ENCODE data around the gene PHC2. TPM values are rescaled to one million over a fixed set of nuclear protein-coding genes. Genes with fewer than 3 reads are reported as not detected.

Gene PHC2
- total RNA-seq, 4 donors from 2014 or later = 52.7 to 68.9 (median 59.8) TPM

DNA sequence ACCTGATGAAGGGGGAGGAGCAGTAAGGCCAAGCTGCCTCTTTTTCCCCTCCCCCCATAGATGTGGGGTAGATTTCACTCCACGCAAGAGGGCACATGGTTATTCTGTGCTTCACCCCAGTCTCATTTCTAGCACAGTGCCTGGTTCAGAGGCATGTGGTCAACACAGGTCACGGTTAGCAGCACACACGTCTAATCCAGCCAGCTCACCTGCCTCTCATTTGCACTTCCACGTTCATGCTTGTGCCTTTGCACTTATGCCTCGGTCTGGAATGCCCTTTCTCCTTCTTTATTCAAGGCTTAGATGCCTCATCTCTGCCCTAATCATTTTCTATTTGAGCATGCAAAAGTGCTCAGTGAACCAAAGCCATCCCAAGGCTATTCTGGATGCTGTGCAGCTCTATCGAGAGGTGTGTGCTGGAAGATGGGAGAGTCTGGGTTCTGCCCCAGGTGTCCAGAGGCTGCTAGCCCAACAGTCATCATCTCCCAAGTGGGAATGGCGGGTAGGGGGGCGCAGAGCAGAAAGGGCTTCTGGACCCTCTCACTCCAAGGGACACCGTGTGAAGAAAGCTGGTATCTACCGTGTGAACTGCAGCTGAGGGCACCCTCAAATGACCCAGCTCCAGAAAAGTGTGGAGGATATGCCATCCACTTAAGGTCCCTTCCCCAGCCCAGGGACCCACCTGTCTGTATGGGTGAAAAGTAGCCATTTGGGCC lies 107.9 kb downstream of the PHC2 start:
- H3K27ac ChIP-seq = no peak overlapping the region
- no peak for DNase-seq
- peaks cover 0 to 54% (median 26%) of the 10 kb centered on the region in 4 donors for H3K36me3 ChIP-seq
- in situ Hi-C loops (cut with MboI; ENCODE audit: low pct_ligation_motif_present in 1 of 4, low pct_unique_long_range_greater_than_20kb in 1 of 4, low sequenced_read_pairs in 3 of 4) = no loop called here
- no peaks in the 10 kb centered on the region for H3K27me3 ChIP-seq
- 60 to 85% methylated on average over 2 to 10 of the region's 10 CpGs for WGBS, 2 donors (ENCODE audit: low coverage in 1 of 2)
- H3K4me1 ChIP-seq = peaks cover 3 to 10% (median 6%) of the 10 kb centered on the region in 4 donors
- no peak for TF ChIP-seq POLR2AphosphoS5 (IDR thresholded peaks at IDR 0.05)
- TF ChIP-seq EP300 (IDR thresholded peaks at IDR 0.05; ENCODE audit: low read depth) = no peak
- TF ChIP-seq POLR2A (IDR thresholded peaks at IDR 0.05) = no peak
- TF ChIP-seq, protein P1, sequence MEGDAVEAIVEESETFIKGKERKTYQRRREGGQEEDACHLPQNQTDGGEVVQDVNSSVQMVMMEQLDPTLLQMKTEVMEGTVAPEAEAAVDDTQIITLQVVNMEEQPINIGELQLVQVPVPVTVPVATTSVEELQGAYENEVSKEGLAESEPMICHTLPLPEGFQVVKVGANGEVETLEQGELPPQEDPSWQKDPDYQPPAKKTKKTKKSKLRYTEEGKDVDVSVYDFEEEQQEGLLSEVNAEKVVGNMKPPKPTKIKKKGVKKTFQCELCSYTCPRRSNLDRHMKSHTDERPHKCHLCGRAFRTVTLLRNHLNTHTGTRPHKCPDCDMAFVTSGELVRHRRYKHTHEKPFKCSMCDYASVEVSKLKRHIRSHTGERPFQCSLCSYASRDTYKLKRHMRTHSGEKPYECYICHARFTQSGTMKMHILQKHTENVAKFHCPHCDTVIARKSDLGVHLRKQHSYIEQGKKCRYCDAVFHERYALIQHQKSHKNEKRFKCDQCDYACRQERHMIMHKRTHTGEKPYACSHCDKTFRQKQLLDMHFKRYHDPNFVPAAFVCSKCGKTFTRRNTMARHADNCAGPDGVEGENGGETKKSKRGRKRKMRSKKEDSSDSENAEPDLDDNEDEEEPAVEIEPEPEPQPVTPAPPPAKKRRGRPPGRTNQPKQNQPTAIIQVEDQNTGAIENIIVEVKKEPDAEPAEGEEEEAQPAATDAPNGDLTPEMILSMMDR (IDR thresholded peaks at IDR 0.05) = no peak
- no peaks in the 10 kb centered on the region for H3K9me3 ChIP-seq
- no peak overlapping the region for H3K4me3 ChIP-seq
- intact Hi-C loops (cut with DNase I; ENCODE audit: low total_unique reads) = no loop called here

DNA sequence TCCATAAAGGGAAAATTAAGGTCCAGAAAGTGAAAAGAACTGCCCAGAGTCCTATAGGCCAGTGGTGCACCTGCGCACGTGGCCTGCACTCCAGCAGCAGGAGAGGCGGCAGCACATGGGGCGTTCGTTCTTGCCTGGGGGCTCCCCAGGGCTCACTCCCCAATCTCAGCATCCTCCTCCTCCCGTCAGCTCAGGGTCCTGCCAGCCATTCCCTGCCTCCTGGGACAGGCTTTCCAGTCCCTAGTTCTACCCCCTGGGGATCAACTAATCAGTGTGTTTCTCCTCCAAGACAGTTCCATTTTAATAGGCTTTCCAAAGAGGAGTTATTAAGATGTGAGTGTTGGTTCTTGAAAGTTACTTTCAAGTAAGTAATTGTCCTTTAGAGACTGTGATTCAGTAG lies 108.8 kb downstream of the PHC2 start:
- H3K36me3 ChIP-seq = peaks cover 0 to 44% (median 21%) of the 10 kb centered on the region in 4 donors

DNA sequence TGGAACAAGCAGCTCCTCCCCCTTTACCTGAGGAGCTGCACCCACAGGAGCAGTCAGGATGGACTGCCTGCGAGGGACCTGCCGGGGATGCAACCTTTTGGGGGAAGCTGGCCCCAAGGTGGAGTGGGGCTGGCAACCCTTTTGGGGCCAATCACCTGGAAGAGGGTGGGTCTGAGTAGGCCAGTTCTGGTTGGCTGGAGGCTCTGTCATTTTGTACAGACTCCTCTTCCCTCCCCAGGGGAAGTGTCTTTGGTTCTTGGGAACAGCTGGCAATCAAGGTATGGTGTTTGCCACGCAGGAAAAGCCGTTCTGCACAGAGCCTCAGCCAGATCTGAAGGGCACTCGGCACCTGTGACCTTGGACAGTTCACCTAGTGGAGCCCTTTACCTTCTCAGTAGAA lies 109.7 kb downstream of the PHC2 start:
- H3K36me3 ChIP-seq = peaks cover 0 to 36% (median 16%) of the 10 kb centered on the region in 4 donors
- no peak overlapping the region for H3K4me3 ChIP-seq
- WGBS, 2 donors (ENCODE audit: low coverage in 1 of 2) = 77% methylated on average over 5 of the region's 5 CpGs; no CpG with 5 or more reads in 1 of the 2 donors
- no peaks in the 10 kb centered on the region for H3K9me3 ChIP-seq
- TF ChIP-seq EP300 (IDR thresholded peaks at IDR 0.05; ENCODE audit: low read depth) (no peak), POLR2A (IDR thresholded peaks at IDR 0.05) (no peak), POLR2AphosphoS5 (IDR thresholded peaks at IDR 0.05) (no peak)
- TF ChIP-seq, protein P1 (IDR thresholded peaks at IDR 0.05) = no peak
- in situ Hi-C loops (cut with MboI; ENCODE audit: low pct_ligation_motif_present in 1 of 4, low pct_unique_long_range_greater_than_20kb in 1 of 4, low sequenced_read_pairs in 3 of 4) (no loop called here), intact Hi-C loops (cut with DNase I; ENCODE audit: low total_unique reads) (no loop called here)
- no peak for DNase-seq
- H3K27me3 ChIP-seq = no peaks in the 10 kb centered on the region
- no peak overlapping the region for H3K27ac ChIP-seq
- no peaks in the 10 kb centered on the region for H3K4me1 ChIP-seq

More for the DNA sequence above, 108.8 kb downstream of the PHC2 start:
- no peak for TF ChIP-seq POLR2A (IDR thresholded peaks at IDR 0.05)
- TF ChIP-seq, protein P1 (IDR thresholded peaks at IDR 0.05) = no peak
- TF ChIP-seq POLR2AphosphoS5 (IDR thresholded peaks at IDR 0.05) = no peak
- no peak for TF ChIP-seq EP300 (IDR thresholded peaks at IDR 0.05; ENCODE audit: low read depth)
- Histone ChIP-seq H3K9me3 (no peaks in the 10 kb centered on the region), H3K4me3 (no peak overlapping the region), H3K27me3 (no peaks in the 10 kb centered on the region), H3K27ac (no peak overlapping the region), H3K4me1 (peaks cover 0 to 1% (median 0%) of the 10 kb centered on the region in 4 donors)
- in situ Hi-C loops (cut with MboI; ENCODE audit: low pct_ligation_motif_present in 1 of 4, low pct_unique_long_range_greater_than_20kb in 1 of 4, low sequenced_read_pairs in 3 of 4) = no loop called here
- intact Hi-C loops (cut with DNase I; ENCODE audit: low total_unique reads) = no loop called here
- no peak for DNase-seq
- 83 to 89% methylated on average over 1 to 6 of the region's 6 CpGs for WGBS, 2 donors (ENCODE audit: low coverage in 1 of 2)

DNA sequence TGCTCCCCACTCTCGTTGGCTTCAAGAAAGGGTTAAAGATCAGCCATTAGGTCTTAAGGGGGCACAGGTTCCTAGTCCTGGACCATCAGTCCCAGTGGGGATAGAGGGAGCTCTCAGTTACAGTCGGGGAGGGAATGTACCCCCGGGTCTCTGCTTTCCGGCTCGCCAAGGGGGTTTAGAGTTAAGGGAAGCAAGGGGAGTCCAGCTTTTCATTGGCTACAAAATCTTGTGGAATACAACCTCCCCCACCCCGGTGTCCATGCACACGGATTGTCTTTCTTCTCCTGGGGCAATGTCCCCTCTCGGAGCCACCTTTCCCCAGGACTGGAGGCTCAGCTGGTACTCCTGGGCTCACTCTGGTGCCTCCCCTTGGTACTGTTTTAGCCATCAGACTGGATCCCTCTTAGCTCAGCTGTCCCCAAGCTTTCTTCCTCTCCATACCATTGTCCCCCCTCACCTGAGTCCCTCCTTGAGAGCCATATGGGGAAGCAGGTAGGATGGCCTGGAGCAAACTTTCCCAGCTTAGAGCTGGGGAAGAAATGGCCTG lies 110.2 kb downstream of the PHC2 start, which contains the start of gene A3GALT2:
Gene A3GALT2, minus strand, starts transcription at position 480 of the 547 bp plus-strand sequence. Its CDS starts 0 bp downstream, at position 480.
- no peaks in the 10 kb centered on the region for H3K4me1 ChIP-seq
- 67 to 69% methylated on average over 1 to 8 of the region's 8 CpGs for WGBS, 2 donors (ENCODE audit: low coverage in 1 of 2)
- intact Hi-C loops (cut with DNase I; ENCODE audit: low total_unique reads) = no loop called here
- no peaks in the 10 kb centered on the region for H3K9me3 ChIP-seq
- TF ChIP-seq, protein P1 (IDR thresholded peaks at IDR 0.05) = no peak
- TF ChIP-seq EP300 (IDR thresholded peaks at IDR 0.05; ENCODE audit: low read depth) = no peak
- no peak for TF ChIP-seq POLR2AphosphoS5 (IDR thresholded peaks at IDR 0.05)
- no peak for TF ChIP-seq POLR2A (IDR thresholded peaks at IDR 0.05)
- in situ Hi-C loops (cut with MboI; ENCODE audit: low pct_ligation_motif_present in 1 of 4, low pct_unique_long_range_greater_than_20kb in 1 of 4, low sequenced_read_pairs in 3 of 4) = no loop called here
- DNase-seq = no peak
- H3K27ac ChIP-seq = no peak within 1 kb of the TSS
- no peaks in the 10 kb centered on the region for H3K27me3 ChIP-seq
- no peak within 1 kb of the TSS for H3K4me3 ChIP-seq
- peaks cover 0 to 31% (median 12%) of the 10 kb centered on the region in 4 donors for H3K36me3 ChIP-seq
